HEK293 (cell line): Measurements from ENCODE around the gene PRMT7.

ENCODE experiments used
- EGR2 ChIP-seq: fragments of 450-650 bp; formaldehyde crosslinking; IDR thresholded peaks from 2 replicates; pipeline ENCODE4 v1.5.1; 2016; ENCODE audit warnings: low read depth, missing biosample characterization, missing genetic modification characterization
- TF ChIP-seq, protein P1 (sequence below): fragments of 450-650 bp; formaldehyde crosslinking; IDR thresholded peaks from 2 replicates; pipeline ENCODE4 v1.5.1; 2016; ENCODE audit warnings: missing biosample characterization, missing genetic modification characterization
- TF ChIP-seq, protein P2 (sequence below): fragments of 450-650 bp; formaldehyde crosslinking; IDR thresholded peaks from 2 replicates; pipeline ENCODE4 v1.5.1; 2016; ENCODE audit warnings: missing biosample characterization, missing genetic modification characterization

DNA sequence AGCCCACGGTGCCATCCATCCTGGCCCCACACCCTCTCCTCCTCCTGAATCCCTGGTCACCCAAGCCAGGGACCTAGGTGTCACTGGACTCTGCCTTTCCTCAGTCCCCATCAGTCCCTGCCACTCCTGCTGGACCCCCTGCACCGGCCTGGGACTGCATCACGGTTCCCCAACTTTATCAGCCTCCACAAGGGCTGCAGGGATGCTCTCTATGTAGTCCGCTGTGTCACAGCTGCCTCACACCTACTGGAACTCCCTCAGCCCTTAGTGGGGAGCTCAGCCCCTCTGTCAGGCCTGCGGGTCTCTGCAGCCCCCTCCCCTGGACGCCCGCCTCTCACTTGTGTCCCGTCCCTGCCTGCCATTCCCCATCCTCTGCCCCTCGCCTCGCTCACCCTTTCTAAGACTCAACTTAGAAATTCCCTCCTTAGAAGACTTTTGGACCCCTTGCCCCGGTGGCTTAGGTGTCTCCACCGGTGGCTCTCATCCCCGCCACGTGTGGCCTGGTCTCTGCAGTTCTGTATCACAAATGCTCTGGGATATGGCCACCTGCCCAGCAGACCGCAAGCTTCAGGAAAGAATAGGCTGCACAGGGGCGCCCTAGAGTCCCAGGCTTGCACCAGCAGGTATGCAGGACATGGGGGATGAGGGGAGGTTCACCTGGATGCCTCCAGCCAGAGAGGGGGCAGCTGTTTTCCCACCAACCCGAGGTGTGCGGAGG, 62.9 kb downstream of the PRMT7 start:
- TF ChIP-seq, protein P1, sequence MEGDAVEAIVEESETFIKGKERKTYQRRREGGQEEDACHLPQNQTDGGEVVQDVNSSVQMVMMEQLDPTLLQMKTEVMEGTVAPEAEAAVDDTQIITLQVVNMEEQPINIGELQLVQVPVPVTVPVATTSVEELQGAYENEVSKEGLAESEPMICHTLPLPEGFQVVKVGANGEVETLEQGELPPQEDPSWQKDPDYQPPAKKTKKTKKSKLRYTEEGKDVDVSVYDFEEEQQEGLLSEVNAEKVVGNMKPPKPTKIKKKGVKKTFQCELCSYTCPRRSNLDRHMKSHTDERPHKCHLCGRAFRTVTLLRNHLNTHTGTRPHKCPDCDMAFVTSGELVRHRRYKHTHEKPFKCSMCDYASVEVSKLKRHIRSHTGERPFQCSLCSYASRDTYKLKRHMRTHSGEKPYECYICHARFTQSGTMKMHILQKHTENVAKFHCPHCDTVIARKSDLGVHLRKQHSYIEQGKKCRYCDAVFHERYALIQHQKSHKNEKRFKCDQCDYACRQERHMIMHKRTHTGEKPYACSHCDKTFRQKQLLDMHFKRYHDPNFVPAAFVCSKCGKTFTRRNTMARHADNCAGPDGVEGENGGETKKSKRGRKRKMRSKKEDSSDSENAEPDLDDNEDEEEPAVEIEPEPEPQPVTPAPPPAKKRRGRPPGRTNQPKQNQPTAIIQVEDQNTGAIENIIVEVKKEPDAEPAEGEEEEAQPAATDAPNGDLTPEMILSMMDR, result no peak
- TF ChIP-seq, protein P2, sequence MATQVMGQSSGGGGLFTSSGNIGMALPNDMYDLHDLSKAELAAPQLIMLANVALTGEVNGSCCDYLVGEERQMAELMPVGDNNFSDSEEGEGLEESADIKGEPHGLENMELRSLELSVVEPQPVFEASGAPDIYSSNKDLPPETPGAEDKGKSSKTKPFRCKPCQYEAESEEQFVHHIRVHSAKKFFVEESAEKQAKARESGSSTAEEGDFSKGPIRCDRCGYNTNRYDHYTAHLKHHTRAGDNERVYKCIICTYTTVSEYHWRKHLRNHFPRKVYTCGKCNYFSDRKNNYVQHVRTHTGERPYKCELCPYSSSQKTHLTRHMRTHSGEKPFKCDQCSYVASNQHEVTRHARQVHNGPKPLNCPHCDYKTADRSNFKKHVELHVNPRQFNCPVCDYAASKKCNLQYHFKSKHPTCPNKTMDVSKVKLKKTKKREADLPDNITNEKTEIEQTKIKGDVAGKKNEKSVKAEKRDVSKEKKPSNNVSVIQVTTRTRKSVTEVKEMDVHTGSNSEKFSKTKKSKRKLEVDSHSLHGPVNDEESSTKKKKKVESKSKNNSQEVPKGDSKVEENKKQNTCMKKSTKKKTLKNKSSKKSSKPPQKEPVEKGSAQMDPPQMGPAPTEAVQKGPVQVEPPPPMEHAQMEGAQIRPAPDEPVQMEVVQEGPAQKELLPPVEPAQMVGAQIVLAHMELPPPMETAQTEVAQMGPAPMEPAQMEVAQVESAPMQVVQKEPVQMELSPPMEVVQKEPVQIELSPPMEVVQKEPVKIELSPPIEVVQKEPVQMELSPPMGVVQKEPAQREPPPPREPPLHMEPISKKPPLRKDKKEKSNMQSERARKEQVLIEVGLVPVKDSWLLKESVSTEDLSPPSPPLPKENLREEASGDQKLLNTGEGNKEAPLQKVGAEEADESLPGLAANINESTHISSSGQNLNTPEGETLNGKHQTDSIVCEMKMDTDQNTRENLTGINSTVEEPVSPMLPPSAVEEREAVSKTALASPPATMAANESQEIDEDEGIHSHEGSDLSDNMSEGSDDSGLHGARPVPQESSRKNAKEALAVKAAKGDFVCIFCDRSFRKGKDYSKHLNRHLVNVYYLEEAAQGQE (tag by site-specific recombination), result no peak
- no peak for TF ChIP-seq EGR2 (tag by site-specific recombination)
